Activated CD4-positive, alpha-beta T cell treated with anti-CD3 and anti-CD28 coated beads, Interleukin-2, Interleukin-4, amounts not matched to agents 100 ng/mL and 50 ng/mL, durations not matched to agents 16 hours and 8 hours (primary cell): ENCODE data around the gene VARS1.
"Not testable (repeated sequence)": the region's sequence is repeated elsewhere in the genome, so short reads cannot be mapped to it uniquely, and the experiment has no call there.

ENCODE experiments used
- DNase-seq: peaks from one replicate; pipeline ENCODE4 v3.0.0-alpha.2; 2020; ENCODE audit warnings: low spot score

VARS1 gene

DNA sequence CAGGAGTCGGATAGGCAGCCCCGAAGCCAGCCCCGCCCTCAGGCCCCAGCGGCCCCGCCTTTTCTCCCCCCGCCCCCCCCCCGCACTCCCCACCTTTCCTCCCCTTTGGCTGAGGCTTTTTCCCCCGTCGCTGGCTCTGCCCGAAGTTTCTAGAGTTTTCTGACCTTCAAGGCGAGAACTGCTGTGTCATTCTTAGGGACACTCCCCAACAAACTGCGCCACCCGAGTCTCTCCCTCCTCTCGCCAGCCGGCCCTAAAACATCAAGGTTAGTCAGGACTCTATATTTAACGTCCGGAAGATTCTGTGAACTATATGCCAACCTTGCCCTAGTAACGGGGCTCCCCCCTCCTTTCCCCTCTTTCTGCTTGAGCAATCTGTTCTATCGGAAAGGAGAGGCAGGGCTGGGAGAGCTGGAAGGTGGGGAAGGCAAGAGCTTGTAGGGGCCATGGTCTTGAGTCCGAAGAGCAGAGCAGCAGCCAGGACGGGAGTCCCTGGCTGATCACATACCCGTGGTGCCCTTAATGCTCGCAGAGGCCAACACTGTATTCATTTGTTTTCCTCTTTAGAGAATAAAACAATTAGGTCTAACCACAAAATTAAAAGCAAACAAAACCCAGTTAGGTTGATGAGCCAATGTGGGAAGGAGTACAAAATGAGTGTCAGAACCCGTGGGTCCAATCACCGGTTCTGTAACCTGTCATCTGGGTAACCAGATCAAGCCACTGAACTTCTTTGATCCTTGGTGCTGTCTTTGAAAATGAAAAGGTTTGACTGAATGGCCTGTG is 26.7 kb upstream of the VARS1 start:
- peak; percentile 78 for DNase-seq

DNA sequence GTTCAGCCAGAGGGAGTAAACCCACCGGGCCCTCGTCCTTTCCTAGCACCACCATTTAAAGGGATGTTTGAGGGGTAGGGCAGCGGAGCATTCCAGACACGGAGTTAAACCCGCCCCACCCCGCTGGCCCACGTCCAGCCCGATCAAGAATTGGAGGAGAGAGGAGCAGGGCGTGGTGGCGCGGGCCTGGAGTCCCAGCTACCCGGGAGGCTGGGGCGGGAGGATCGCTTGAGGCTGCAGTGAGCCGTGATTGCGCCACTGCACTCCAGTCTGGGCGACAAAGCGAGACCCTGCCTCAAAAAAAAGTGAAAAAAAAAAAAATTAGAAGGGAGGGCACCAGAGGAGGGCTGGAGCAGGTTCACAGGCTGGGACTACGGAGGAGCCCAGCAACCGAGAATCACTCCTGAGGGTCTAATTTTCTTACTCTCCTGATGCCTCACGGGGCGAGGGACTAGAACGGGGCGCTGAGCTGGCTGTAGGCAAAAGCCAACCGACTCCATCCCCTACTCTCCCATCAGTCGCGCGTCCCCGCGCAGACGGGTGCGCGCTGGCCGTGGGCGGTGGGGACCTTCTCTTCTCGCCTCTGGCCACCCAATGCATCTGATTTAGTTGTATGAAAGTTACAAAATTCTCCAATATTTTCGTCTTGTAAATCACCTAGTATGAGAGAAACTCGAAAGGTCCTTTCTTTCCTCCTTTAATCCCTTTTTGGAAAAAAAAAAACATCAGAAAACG is 25.9 kb upstream of the VARS1 start:
- peak; percentile 58 for DNase-seq

DNA sequence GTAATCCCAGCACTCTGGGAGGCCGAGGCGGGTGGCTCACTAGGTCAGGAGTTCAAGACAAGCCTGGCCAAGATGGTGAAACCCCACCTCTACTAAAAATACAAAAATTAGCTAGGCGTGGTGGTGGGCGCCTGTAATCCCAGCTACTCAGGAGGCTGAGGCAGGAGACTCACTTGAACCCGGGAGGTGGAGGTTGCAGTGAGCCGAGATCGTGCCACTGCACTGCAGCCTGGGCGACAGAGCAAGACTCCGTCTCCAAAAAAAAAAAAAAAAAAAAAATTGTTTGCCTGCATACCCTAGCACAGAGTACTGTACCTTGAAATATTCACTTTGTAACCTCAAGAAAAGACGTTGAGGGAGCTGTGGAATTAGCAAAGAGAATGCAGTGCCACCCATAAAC is 24.8 kb upstream of the VARS1 start:
- DNase-seq, result not testable (repeated sequence)

DNA sequence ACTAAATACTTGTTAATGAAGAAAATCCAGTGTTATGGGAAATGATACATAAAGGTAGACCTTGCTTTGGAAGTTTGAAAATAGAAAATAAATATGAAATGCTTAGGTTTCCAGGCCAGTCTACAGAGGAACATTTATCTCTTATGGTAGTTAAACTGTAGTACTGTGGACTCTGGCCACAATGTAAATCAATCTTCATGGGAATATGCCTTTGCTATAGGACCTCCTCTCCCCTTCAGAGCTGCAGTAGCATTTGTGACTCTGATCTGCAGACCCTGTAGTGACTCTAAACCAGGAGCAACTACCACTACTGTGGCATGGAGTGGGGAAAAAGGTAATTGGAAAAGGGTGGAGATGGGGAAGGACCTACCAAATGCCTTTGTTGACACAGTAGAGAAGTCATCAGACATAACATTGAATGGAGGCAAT is 24.3 kb upstream of the VARS1 start:
- DNase-seq, result no peak

DNA sequence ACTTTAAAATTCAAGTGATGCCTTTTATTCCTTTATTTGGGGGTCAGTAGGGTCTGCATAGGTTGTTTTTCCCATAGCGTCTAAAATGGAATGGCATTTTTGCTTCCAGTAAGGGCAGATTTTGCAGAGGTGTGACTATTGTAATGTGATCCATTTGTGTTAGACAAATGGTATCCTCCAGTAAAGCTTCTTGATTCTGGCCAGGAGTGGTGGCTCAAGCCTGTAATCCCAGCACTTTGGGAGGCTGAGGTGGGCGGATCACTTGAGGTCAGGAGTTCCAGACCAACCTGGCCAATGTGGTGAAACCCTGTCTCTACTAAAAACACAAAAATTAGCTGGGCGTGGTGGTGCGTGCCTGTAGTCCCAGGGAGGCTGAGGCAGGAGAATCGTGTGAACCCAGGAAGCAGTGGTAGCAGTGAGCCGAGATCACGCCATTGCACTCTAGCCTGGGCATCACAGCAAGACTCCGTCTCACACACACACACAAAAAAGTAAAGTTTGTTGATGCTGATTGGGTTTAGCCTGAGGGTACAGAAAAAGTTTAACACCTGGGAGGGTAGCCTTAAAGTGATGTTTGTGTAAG is 22.5 kb upstream of the VARS1 start:
- not testable (repeated sequence) for DNase-seq

DNA sequence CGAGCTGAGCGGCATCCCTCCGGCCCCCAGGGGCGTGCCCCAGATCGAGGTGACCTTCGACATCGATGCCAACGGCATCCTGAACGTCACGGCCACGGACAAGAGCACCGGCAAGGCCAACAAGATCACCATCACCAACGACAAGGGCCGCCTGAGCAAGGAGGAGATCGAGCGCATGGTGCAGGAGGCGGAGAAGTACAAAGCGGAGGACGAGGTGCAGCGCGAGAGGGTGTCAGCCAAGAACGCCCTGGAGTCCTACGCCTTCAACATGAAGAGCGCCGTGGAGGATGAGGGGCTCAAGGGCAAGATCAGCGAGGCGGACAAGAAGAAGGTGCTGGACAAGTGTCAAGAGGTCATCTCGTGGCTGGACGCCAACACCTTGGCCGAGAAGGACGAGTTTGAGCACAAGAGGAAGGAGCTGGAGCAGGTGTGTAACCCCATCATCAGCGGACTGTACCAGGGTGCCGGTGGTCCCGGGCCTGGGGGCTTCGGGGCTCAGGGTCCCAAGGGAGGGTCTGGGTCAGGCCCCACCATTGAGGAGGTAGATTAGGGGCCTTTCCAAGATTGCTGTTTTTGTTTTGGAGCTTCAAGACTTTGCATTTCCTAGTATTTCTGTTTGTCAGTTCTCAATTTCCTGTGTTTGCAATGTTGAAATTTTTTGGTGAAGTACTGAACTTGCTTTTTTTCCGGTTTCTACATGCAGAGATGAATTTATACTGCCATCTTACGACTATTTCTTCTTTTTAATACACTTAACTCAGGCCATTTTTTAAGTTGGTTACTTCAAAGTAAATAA is 21.8 kb upstream of the VARS1 start:
- DNase-seq, result peak; percentile 59

DNA sequence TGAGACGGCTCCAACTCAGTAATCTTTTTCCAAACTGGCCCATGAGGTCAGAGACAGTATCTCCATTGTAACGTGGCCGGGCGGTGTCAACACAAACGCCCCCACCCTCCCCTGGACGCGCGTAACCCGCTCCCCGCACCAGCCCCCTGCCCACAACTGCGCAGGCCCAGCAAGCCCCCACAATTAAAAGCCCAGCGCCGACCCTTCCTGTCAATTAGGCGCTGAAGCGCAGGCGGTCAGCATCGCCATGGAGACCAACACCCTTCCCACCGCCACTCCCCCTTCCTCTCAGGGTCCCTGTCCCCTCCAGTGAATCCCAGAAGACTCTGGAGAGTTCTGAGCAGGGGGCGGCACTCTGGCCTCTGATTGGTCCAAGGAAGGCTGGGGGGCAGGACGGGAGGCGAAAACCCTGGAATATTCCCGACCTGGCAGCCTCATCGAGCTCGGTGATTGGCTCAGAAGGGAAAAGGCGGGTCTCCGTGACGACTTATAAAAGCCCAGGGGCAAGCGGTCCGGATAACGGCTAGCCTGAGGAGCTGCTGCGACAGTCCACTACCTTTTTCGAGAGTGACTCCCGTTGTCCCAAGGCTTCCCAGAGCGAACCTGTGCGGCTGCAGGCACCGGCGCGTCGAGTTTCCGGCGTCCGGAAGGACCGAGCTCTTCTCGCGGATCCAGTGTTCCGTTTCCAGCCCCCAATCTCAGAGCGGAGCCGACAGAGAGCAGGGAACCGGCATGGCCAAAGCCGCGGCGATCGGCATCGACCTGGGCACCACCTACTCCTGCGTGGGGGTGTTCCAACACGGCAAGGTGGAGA is 19.7 kb upstream of the VARS1 start, which contains the start of the genes HSPA1A and HSPA1L:
Gene HSPA1A (plus strand): TSS at position 519 of the 814 bp plus-strand sequence. CDS start 214 bp downstream, at position 733.
Gene HSPA1L (minus strand): TSS at position 259 of the 814 bp plus-strand sequence. CDS start 3,311 bp downstream, outside the sequence.
- DNase-seq, result peak; percentile 92

DNA sequence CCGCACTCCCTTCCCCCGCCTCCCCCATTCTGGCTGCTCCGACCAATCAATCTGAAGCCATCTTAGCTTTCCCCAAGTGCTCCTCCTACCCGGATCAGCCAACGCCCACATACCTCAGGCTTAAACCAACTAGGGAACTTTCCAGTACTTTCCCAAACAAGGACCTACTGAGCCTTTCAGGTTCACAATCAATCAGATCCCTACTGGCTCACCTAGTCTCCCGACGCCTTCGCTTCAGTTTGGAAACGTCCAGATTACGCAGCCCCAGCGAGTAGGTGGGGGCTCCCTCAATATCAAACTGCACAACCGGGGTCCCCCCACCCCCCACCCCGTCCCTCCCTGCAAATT is 19.1 kb upstream of the VARS1 start:
- peak; percentile 87 for DNase-seq

DNA sequence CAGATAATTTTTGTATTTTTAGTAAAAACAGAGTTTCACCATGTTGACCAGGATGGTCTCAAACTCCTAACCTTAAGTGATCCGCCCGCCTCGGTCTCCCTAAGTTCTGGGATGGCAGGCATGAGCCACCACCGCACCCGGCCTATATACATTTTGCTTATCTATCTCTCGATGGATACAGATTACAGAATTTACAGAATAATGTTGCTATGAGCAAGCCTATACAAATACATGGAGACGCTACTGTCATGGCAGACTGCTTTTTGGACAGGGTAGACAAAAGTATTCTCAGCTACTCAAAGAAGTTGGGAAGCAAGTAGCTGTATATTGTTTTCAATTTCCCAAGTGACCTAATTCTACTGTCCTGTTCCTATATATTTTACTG is 17.9 kb upstream of the VARS1 start:
- DNase-seq, result no peak

DNA sequence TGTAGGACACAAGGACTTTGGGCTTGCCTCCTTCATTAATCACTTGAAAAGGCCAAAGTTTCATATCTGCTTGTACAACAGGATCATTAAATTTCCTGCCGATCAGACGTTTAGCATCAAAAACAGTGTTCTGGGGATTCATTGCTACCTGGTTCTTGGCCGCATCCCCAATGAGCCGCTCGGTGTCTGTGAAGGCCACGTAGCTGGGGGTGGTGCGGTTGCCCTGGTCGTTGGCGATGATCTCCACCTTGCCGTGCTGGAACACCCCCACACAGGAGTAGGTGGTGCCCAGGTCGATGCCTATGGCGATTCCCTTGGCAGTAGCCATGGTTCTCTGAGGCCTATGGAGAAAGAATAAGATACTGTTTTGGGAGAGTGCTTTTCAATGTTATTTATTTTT is 16.1 kb upstream of the VARS1 start:
- DNase-seq, result no peak

DNA sequence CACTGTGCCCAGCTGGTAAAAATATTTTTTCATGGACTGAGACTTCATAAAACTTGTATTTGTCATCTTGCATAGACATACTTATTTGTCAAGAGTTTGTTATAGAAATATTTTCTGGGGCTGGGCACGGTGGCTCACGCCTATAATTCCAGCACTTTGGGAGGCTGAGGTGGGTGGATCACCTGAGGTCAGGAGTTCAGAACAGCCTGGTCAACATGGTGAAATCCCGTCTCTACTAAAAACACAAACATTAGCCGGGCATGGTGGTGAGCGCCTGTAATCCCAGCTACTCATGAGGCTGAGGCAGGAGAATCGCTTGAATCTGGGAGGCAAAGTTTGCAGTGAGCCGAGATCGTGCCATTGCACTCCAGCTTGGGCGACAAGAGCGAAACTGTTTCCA is 13.0 kb upstream of the VARS1 start:
- not testable (repeated sequence) for DNase-seq

DNA sequence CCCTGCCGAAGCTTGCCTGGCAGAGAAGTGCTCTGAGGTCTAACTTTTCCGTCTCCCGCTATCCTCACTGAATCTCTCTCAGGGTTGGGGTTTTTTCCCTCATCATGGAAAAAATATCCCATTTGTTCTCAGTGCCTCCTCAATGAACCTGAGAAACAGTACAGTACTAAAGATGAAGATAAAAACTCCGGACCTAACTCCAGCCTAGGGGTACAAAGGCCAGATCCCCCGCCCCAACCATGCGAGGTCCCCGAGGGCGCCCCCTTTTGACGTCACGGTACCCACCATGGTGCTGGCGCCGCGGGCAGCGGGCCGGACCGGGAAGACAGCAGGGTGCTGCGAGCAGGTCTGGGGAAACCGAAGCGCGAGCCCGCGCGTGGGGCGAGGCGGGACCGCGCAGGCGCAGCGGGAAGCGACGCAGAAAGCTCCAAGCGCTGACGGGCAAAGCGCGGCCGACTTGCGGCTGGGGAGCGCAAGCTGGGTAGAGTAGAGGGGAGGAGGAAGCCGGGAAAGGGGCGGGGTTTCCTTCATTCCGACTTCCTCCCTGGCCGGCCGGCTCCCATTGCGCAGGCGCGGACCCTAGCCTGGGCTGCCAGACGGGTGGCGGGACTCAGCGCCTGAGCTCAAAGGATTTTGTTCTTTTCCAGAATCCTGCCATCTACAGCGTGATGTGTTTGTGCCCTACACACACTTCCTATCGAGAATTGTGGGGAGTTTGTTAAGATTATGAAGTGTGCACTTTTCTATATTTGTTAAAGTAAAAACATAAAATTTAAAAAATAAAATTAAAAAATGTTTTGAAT is 11.1 kb upstream of the VARS1 start, which contains the start of gene LSM2:
Gene LSM2 (minus strand): TSS at position 497 of the 803 bp plus-strand sequence. CDS start 209 bp downstream, at position 288.
- DNase-seq, result peak; percentile 97

DNA sequence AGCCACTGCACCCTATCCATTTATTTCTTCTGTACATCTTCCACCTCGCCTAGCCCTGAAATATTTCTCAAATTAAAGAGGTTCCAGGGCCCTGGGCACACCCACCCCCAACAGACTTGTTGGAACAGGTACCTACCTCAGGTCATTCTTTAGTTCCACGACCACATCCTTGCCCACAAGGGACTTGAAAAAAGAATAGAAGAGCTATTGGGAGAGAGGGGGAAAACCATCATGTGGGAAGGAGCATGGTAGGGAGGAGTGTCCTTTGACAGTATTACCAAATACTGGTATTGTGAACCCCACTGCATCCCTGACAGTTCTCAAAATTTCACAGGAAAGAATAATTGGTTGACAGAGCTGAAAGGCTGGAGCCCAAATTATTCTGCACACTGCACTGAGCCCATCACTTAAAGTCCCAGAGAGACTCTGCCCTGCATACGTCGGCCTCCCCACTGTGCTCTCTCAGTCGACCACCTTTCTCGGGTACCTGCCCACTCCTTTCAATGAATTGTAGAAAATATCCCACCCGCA is 10.5 kb upstream of the VARS1 start:
- no peak for DNase-seq

DNA sequence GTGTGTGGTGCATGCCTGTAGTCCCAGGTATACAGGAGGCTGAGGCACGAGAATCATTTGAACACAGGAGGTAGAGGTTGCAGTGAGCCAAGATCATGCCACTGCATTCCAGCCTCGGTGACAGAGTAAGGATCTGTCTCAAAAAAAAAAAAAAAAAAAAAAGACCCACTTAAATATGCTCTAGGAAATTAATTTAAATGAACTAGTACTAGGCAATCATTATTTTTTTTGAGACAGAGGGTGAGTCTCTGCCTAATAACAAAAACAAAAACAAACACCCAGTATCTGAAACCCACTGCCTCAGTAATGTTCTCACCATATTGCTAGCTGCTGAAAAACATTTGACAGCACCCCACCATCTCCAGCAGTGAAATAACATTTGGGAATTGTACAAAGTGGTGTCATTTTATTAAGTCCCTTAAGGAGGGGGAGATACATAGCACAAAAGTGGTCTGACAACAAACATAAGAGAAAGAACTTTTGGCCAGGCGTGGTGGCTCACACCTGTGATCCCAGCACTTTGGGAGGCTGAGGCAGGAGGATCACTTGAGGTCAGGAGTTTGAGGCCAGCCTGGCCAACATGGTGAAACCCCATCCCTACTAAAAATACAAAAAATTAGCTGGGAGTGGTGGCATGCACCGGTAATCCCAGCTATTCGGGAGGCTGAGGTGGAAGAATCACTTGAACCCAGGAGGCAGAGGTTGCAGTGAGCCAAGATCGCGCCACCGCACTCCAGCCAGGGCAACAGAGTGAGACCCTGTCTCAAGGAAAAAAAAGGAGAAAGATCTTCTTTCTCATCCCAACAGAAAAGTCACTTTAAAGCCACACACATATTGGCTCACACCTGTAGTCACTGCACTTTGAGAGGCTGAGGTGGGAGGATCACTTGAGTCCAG is 5.7 kb upstream of the VARS1 start:
- not testable (repeated sequence) for DNase-seq

DNA sequence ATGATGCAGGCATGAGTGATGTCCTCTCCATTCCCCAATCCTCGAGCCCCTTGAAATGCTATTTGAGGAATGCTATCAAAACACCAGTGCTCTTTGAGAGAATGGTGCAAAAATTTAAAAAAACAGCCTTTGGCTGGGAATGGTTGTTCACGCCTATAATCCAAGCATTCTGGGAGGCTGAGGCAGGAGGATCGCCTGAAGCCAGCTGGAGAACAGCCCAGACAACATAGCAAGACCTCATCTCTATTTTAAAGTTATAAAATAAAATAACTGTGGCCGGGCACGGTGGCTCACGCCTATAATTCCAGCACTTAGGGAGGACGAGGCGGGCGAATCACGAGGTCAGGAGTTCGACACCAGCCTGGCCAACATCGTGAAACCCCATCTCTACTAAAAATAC is 4.2 kb upstream of the VARS1 start:
- no peak for DNase-seq

DNA sequence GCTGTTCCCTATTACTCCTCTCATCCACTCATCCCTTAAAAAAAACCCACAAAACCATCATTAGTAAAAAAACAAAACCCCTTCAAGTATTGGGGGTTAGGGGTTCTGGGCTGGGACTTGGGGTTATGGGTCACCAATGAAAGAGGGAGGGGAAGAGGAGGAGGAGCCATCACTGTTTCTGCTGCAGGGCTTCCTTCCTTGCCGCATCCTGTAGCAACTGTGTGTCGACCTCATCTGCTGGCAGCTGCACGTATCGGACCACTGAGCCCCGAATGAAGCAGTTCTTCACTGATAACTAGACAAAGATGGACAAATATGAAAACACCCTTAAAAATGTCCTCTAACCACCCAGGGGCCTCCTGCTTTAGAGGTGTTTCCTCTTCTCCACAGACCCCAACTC is 2.0 kb upstream of the VARS1 start:
- peak; percentile 56 for DNase-seq

DNA sequence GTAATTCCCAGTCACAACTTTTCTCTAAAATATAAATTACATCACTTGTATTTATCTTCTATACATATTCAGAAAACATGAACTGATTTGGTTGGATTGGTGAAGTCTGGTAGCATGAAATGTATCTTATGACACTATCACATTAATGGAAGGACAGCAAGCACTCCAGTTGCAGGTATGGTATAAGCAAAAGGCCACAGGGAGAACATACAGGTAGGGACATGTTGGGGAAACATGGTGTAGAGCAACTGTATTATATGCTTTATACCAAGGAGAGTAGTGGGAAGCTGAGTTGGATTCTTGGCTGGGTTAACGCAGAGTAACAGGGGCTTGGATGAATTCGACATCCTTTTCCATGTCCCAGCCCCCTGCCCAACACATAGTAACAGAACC is 1.4 kb upstream of the VARS1 start:
- no peak for DNase-seq

DNA sequence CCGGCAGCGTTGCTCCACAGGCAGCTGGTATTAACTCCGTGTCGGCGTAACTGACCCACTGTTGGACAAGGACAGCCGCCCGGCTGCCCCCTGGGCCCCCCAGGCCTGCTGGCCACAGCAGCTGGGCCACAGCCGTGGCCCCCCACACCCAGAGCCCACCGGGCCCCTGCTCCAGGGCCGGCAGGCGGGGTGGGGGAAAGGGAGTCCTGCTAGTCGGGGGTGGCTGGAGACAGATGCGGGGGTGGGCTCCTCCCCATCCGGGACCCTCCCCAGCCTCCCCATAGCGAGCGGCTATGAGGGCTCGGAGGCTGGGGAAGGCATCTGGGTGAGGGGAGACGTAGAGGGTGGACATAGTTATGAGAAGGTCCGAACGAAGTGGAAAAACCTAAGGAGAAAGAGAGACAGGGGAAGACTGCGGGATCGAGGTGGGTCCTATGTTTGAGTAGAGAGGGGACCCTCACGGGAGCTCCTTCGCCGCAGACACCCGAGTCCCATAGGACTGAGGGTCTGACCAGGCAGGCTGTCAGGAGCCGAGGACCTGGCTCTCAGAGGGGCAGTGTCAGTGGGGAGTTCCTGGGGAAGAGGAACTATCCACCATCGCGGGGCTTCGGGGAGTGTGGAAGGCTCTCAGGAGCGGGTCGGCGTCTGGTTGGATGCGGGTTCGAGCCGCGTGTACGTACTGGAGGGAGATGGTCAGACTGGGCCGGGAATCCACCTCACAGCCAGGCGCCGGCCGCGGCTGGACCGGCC is 511 bp downstream of the VARS1 start:
- DNase-seq, result no peak
